ENCODE data around the gene ALG1L2.
"Not testable (repeated sequence)": the region's sequence is repeated elsewhere in the genome, so short reads cannot be mapped to it uniquely, and the experiment has no call there.

Gene ALG1L2

GRCh38 chr3:130081351-130081881 is at the start of gene ALG1L2:
Gene ALG1L2, plus strand, starts transcription at chr3:130081831. Its CDS starts 186 bp downstream, at chr3:130082017.
- no peak for DNase-seq

GRCh38 chr3:130037126-130037815 is 44.4 kb upstream of the ALG1L2 start:
- not testable (repeated sequence) for DNase-seq

GRCh38 chr3:130042736-130043135 is 38.9 kb upstream of the ALG1L2 start:
- not testable (repeated sequence) for DNase-seq

- DNase-seq: not testable (repeated sequence)
Measured at GRCh38 chr3:130043658-130044057, 38.0 kb upstream of the ALG1L2 start.

- no peak for DNase-seq
Measured at GRCh38 chr3:130044370-130044769, 37.3 kb upstream of the ALG1L2 start.

- DNase-seq: no peak
Measured at GRCh38 chr3:130048726-130049125, 32.9 kb upstream of the ALG1L2 start.

- not testable (repeated sequence) for DNase-seq
Measured at GRCh38 chr3:130052366-130052765, 29.3 kb upstream of the ALG1L2 start.

GRCh38 chr3:130052965-130053364 is 28.7 kb upstream of the ALG1L2 start:
- DNase-seq: not testable (repeated sequence)

GRCh38 chr3:130057536-130058266 is 23.9 kb upstream of the ALG1L2 start:
- not testable (repeated sequence) for DNase-seq

- not testable (repeated sequence) for DNase-seq
Measured at GRCh38 chr3:130058267-130058657, 23.4 kb upstream of the ALG1L2 start.

- not testable (repeated sequence) for DNase-seq
Measured at GRCh38 chr3:130058716-130059115, 22.9 kb upstream of the ALG1L2 start.

GRCh38 chr3:130059162-130059561 is 22.5 kb upstream of the ALG1L2 start:
- not testable (repeated sequence) for DNase-seq

GRCh38 chr3:130073582-130073981 is 8.0 kb upstream of the ALG1L2 start:
- no peak for DNase-seq

GRCh38 chr3:130077636-130078035 is 4.0 kb upstream of the ALG1L2 start:
- no peak for DNase-seq

- DNase-seq: not testable (repeated sequence)
Measured at GRCh38 chr3:130083363-130084090, 1.9 kb downstream of the ALG1L2 start.

GRCh38 chr3:130084436-130084980 is 2.9 kb downstream of the ALG1L2 start:
- DNase-seq: no peak

- no peak for DNase-seq
Measured at GRCh38 chr3:130085881-130086280, 4.2 kb downstream of the ALG1L2 start.

- not testable (repeated sequence) for DNase-seq
Measured at GRCh38 chr3:130086628-130087027, 5.0 kb downstream of the ALG1L2 start.

- DNase-seq: no peak
Measured at GRCh38 chr3:130088061-130088460, 6.4 kb downstream of the ALG1L2 start.

- DNase-seq: not testable (repeated sequence)
Measured at GRCh38 chr3:130090681-130091080, 9.1 kb downstream of the ALG1L2 start.

GRCh38 chr3:130091958-130092357 is 10.3 kb downstream of the ALG1L2 start:
- no peak for DNase-seq

- no peak for DNase-seq
Measured at GRCh38 chr3:130093741-130094391, 12.2 kb downstream of the ALG1L2 start.

Measured in activated CD8-positive, alpha-beta memory T cell treated with anti-CD3 and anti-CD28 coated beads, Interleukin-2, amount 50 U/mL, for 4 hours (primary cell).